RCC 7860 (cell line): Measurements from ENCODE around the gene MEST.

ENCODE experiments used
- DNase-seq: peaks from one replicate; pipeline ENCODE4 v3.0.0-alpha.2; 2015; ENCODE audit warnings: low spot score
- FAIRE-seq: peaks from 2 replicates; lab custom pipeline; 2012; peaks lifted over from hg19 to GRCh38; lab: Jason Lieb, UNC

Gene MEST

GRCh38 chr7:130483031-130483430 lies 8.9 kb upstream of the MEST start:
- DNase-seq (no peak), FAIRE-seq (no peak)

- DNase-seq (no peak), FAIRE-seq (no peak)
These were observed 6.2 kb upstream of the MEST start for GRCh38 chr7:130485734-130486113.

GRCh38 chr7:130486114-130486953 lies 5.6 kb upstream of the MEST start:
- FAIRE-seq (no peak), DNase-seq (no peak)

GRCh38 chr7:130486954-130487436 lies 4.9 kb upstream of the MEST start:
- DNase-seq: no peak
- FAIRE-seq: no peak

DNA sequence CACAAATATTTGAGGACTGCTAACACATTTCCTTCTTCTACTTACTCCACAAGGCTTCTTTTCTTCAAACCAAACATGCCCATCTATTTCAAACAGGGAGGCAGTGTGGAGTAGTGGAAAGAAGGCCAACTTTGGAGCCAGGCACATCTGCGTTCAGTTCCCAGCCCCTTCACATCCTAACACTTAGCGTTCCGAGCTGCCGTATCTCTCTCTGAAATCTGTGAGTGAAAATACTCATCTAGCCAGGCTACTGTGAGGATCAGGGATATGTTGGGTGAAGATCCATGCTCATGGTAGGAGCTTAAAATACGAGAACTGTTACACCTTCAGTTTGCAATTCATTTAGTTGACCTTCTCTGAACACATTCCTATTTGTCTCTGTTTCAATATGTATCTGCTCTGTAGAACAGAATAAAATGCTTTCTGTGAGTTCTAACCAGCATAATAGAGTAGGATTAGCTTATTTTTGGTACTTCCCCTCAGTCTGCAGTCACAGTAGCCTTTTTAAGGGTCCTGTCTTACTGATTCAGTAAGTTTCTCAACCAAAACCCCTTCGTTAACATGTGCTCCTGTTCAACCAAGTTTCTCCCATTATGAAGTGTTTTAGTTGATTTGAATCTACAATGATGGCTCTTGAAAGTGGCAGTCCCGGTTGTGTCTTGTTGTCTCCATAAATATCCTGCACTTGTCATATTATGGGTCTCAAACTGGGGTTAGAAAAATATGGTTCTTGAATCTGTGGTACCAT lies 3.3 kb upstream of the MEST start:
- DNase-seq: no peak
- FAIRE-seq: no peak

DNA sequence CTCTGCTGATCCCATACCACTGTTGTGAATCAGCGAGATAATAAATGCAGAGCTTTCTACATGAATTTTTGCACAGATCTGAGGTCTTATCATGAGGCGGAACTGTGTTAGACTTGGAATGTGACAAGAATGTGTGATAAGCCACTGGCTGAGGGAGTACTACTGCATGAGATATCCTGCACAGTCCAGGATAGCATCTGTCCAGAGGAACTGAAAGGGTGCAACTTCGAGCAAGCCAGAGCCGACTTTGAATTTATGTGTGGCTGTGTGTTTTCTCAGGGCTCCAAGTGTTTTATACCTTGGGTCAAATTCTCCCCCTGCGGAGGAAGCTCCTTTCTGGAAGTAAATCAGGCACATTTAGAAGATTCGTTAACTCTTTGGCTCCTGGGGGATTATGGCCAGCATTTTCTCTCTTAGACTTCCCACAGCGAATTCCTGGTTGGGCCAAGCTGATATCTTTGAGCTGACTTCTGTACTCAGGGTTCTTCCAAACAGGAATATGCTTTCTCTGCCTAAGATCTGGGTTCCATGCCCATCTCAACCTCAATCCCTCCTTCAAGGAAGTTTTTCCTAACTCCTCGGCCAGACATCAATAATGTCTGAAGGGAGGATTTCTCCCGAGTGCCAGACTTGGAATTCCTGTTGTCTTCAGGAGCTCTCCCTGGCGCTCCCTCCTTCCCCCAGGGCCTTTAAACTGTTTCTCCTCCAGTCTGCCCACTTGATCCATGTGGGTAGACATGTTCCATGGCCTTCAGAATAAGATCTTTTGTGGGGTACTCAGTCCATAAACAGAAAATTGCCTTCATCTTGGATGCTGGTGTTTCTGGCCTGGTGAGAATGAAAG lies 2.5 kb upstream of the MEST start:
- DNase-seq (peak; percentile 51), FAIRE-seq (no peak)

DNA sequence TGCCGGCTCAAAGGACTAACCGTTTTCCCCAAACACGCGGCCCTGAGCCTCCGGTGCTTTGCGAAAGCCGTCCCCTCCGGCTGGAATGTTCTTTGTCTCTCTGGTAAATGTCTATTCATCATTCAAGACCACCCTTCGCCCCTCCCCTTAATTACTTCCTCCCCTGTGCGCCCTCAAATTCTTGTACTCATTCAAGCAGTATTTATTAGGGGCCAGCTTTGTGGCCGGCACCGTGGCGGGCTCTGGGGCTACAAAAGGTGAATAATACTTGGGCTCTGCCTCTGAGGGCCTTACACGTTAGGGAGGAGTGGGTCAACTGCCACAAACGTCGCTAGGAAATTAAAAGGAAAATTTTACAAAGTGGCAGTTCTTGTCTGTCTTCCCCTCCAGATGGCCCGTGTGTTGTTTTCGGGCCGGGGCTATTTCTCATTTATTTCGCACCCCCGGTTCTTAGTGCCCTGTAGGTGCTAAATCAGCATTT lies 1.5 kb upstream of the MEST start:
- FAIRE-seq (no peak), DNase-seq (no peak)

DNA sequence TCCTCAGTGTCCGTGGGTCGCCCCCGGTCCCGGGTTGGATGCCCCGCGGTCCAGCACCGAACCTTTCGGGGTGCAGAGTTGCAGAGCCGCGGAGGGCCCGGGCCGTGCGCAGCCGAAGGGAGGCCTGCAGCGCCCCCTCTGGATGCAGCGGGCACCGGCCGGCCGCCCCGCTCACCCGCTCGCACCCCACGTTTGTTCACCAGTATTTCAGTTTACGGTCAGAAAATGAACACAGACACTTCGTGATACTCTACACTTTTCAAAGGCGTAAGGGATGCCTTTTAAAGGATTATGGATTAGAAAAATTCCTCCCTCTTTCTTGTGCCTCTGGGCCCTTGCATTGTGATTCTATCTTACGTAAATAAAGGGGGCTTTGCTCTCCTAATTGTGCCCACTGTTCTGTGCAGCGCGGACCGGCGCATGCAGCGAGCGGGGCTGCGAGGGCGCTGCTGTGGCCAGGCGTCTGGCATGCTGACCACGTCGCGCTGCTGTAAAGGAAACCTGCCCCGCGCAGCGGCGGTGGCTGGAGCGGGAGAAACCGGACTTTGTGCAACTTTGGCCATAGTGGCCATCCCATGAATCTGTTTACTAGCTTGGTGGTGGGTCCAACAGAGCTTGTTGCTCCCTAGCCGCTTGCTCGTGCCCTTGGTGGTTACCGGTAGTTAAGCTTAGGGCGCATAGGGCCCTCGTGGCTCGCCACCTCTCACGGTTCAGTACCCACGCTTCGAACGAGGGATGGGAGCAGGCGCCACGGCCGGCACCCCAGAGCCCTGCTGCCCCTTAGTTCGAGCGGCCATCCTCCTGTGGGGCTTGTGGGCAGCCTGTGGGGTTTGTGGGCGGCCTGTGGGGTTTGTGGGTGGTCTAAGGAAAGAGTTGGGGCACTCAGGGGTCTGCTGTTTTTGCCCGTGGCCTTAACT lies 739 bp upstream of the MEST start:
- DNase-seq (no peak), FAIRE-seq (no peak)

GRCh38 chr7:130492523-130493274 lies 814 bp downstream of the MEST start:
- DNase-seq (no peak), FAIRE-seq (no peak)

- FAIRE-seq (no peak), DNase-seq (no peak)
These were observed 1.5 kb downstream of the MEST start for GRCh38 chr7:130493275-130493873.

DNA sequence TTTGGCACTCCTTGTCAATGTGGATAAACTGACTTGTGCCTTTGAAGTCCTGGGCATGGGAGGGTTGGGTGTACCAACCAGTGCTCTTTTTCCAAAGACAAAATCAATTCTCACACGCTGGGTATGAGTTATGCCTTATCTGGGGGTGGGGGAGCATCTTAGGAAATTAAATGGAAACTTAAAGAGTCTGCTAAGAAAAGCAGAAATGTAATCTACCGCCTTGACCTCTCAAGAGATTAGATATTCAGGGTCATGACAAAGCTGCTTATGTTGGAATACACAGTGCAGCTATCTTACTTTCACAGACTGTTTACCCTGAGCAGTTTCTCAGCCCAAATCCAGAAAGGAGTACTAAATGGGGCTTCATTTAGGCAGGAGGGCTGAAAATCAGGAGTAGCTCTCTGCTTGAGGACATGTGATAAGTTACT lies 2.6 kb downstream of the MEST start:
- no peak for FAIRE-seq
- no peak for DNase-seq

GRCh38 chr7:130500463-130500862 lies 8.6 kb downstream of the MEST start:
- FAIRE-seq (no peak), DNase-seq (no peak)

GRCh38 chr7:130500910-130501309 lies 9.0 kb downstream of the MEST start:
- FAIRE-seq (no peak), DNase-seq (no peak)

DNA sequence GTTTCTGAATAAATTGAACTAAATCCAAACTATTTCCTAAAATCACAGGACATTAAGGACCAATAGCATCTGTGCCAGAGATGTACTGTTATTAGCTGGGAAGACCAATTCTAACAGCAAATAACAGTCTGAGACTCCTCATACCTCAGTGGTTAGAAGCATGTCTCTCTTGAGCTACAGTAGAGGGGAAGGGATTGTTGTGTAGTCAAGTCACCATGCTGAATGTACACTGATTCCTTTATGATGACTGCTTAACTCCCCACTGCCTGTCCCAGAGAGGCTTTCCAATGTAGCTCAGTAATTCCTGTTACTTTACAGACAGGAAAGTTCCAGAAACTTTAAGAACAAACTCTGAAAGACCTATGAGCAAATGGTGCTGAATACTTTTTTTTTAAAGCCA lies 13.9 kb downstream of the MEST start:
- FAIRE-seq: no peak
- DNase-seq: no peak

- DNase-seq (no peak), FAIRE-seq (no peak)
These were observed 14.5 kb downstream of the MEST start for GRCh38 chr7:130506358-130506757.

GRCh38 chr7:130512038-130512437 lies 20.2 kb downstream of the MEST start:
- DNase-seq (peak; percentile 35), FAIRE-seq (peak; percentile 92)

- DNase-seq: no peak
- FAIRE-seq: no peak
These were observed 21.6 kb downstream of the MEST start for GRCh38 chr7:130513447-130513846.

DNA sequence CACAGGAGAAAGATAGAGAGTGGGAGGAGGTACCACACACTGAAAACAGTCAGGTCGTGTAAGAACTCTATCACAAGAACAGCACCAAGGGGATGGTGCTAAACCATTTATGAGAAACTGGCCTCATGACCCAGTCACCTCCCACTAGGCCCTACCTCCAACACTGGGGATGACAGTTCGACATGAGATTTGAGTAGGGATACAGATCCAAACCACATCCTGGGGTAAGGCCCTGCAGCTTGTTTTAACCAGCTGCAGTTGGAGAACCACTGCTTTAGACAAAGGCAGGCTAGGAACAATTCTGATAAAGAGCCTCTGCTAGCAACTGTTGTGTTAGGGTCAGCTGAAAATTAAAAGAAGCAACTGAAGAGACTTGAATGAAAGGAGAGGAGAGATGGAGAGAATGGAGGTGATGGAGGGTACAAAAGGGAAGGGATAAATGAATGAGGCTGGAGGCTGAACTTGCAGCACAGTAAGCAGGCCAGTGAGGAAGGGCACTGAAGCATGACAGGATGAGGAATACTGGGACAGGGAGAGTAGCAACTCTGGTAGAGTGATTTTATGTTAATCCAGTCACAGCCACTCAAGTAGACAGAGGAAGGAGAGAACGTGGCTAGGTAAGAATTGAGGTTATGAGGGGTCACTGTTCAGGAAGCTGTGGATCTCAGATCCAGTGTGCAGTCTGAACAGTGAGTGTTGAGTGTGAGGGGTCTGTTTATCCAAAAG lies 23.6 kb downstream of the MEST start:
- FAIRE-seq: no peak

More for the DNA sequence above, 23.6 kb downstream of the MEST start:
- DNase-seq: peak; percentile 63
